GM12892 (cell line): ENCODE measurements around the gene COMMD7. TPM values are rescaled to one million over a fixed set of nuclear protein-coding genes. Genes with fewer than 3 reads are reported as not detected.

ENCODE experiments used
- DNase-seq: peaks from one replicate; pipeline ENCODE4 v3.0.0; 2011; ENCODE audit not compliant: insufficient read length
- FAIRE-seq: peaks from 2 replicates; lab custom pipeline; 2011; peaks lifted over from hg19 to GRCh38; lab: Jason Lieb, UNC
- POLR2A ChIP-seq: IDR thresholded peaks from 2 replicates; pipeline ENCODE4 v1.6.1; 2011; ENCODE audit warnings: low read depth, low read length, control low read depth
- POLR2AphosphoS5 ChIP-seq: IDR thresholded peaks from 2 replicates; pipeline ENCODE4 v1.6.1; 2011; ENCODE audit warnings: low read depth, low read length, control low read depth
- TAF1 ChIP-seq: IDR thresholded peaks from 2 replicates; pipeline ENCODE4 v1.6.1; 2011; ENCODE audit warnings: low read depth, mild to moderate bottlenecking, control low read depth, low read length, borderline replicate concordance
- polyA plus RNA-seq: library from polyadenylated mRNA; unstranded; fragments of >200 nt; gene quantifications from one replicate; pipeline ENCODE4 v1.2.1, GENCODE V29; 2012; ENCODE audit warnings: missing spikeins, inconsistent platforms; ENCODE audit not compliant: missing spikeins

Gene COMMD7
- polyA plus RNA-seq: 25.1 TPM

DNA sequence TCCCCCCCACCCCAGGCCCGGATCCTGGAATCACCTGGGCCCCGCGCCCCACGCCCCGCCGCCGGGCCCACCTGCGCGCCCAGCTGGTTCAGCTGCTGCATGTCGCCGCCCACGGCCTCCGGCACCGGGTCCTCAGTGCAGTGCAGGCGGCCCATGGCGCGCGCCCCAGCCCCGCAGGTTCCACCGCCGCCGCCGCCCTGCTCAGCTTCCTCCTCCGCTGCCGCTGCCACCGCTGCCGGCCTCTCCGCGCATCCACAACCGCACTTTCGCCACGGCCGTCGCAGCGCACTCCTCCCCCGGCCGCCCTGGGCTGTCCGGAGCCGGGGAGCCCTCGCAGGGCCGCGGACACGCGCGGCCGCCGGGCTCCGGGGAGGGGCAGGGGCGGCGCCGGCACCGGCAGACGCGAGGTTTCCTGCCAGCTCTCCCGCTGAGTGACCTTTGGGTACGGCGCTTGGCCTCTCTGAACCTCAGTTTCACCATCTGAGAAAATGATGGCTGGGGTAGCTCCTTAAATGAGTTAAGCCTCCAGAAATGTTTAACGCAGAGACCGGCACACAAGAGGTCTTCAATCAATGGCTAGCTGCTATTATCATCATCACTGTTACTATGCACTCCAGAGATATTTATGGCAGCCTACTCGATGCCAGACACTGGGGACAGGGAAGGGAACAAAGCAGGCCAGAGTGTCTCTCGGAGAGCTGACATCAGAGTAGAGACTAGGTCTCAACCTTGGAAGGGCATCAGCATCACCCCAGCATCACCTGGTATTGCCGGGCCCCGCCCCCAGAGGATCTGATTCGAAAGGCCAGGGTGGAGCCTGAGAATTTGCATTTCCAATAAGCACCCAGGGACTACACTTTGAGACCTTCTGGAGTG lies at the start of gene COMMD7:
Gene COMMD7 (minus strand): TSS at position 231 of the 876 bp plus-strand sequence. CDS start 76 bp downstream, at position 155.
- TF ChIP-seq POLR2A (peak; percentile 59; the same call in 1 of the 2 replicates), POLR2AphosphoS5 (no peak), TAF1 (0 out of 2 replicates have a peak, but pooled peaks have one; percentile 36)
- DNase-seq (no peak), FAIRE-seq (peak; percentile 50)

DNA sequence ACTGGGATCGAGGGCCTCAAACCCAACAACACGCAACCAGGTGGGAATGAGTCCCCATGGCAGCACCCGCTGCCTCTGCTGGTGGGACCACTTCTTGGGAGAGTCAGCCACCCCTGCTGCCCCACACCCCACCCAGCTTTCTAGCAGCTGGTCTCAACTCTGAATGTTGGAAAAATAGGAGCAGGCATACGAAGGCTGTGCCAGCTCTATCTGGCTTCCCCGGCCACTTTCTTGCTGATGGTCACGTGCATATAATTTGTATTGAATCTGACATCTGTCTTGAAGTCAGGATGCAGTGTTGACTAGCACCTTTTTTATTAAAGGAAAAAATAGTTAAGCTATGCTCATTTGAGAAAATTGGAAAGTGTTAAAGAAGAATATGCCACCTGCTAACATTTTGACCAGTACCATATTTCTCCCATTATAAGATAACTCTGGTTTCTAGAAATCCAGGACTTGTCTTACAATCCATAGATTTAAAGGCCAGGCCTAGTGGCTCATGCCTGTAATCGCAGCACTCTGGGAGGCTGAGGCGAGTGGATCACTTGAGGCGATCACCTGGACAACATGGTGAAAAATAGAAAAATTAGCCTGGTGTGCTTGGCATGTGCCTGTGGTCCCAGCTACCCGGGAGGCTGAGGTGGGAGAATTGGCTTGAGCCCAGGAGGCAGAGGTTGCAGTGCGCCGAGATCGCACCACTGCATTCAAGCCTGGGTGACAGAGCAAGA lies 49.6 kb upstream of the COMMD7 start:
- FAIRE-seq: no peak
- TF ChIP-seq POLR2AphosphoS5 (no peak), POLR2A (no peak), TAF1 (no peak)
- DNase-seq: no peak

DNA sequence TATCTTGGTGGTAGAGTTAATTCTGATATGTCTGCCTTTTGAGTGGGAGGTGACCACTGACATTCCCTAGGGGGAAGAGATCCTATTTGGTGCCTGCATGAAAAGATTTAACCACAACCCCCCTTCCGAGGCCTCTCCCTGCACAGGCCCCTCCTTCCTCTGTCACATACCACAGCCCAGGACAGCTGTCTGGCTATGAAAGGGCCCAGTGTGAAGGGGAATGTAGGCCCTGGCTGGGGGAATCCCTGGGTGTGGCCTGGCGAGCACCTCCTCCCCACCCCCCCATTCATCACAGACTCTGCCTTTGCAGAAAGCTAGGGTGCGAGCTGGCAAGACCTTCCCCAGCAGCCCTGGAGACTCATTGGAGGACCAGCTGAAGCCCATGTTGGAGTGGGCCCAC lies 49.0 kb upstream of the COMMD7 start:
- TF ChIP-seq POLR2AphosphoS5 (no peak), POLR2A (no peak), TAF1 (no peak)
- no peak for FAIRE-seq
- DNase-seq: peak; percentile 59

DNA sequence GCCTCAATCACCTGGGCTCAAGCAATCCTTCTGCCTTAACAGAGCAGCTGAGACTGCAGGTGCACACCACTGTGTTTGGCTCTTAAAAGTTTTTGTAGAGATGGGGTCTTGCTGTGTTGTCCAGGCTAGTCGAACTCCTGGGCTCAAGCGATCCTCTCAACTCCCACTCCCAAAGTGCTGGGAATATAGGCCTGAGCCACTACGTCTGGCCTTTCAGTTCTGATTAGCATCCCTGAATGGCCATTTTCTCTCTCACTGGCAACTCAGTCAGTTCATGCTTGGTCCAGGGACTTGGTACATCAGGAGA lies 47.4 kb upstream of the COMMD7 start:
- TF ChIP-seq TAF1 (no peak), POLR2AphosphoS5 (no peak), POLR2A (no peak)
- no peak for FAIRE-seq

DNA sequence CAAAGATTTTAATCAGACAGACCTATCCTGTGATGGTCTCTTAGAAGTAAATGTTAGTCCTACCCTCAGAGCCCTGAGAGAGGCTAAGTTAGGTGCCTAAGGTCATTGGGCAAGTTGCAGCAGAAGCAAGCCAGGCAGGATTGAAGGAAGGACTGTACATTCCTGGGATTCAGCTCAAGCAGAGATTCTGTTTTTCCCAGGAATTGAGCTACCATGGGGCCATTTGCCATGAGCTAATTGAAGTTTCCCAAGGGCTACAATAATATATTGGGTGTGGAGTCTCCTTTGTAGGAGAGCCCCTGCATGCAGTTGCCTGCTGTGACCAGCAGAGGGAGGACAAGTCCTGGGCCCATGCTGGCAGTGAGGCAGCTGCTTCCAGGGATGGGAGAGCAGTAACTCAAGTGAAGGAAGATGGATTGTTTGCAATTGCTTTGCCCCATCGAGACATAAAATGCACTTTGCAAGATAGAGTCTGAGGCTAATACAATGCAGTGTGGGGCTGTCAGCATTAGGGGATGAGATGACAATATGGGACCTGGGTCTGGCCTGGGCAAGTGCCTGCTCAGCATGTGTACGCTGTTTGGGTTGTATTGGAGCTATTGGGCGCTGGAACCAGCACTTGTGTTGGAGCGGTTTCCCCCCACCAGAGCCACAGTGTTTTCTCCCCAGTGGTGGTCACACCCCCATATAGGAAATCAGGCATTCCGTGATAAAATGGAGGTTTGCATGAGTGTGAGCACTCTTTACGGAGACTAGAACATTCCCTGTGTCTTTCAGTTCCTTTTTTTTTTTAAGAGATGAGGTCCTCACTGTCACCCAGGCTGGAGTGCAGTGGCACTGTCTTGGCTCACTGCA lies 46.9 kb upstream of the COMMD7 start:
- TF ChIP-seq POLR2A (no peak), TAF1 (no peak), POLR2AphosphoS5 (no peak)
- DNase-seq (peak; percentile 71), FAIRE-seq (peak; percentile 88)

More for the DNA sequence above, 47.4 kb upstream of the COMMD7 start:
- DNase-seq: no peak

DNA sequence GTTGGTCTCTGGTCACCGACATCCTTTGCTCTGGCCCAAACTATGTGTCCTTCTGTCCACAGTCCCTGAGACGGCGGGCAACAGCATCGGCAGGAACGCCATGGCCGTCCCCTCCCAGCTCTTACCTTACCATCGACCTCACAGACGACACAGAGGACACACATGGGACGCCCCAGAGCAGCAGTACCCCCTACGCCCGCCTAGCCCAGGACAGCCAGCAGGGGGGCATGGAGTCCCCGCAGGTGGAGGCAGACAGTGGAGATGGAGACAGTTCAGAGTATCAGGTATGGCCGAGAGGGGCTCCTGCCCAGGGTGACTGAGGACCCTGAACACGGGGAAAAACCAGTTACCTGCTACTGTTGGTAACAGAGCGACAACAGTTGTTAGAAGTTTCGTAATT lies 43.9 kb upstream of the COMMD7 start:
- no peak for DNase-seq
- no peak for FAIRE-seq
- TF ChIP-seq TAF1: no peak

DNA sequence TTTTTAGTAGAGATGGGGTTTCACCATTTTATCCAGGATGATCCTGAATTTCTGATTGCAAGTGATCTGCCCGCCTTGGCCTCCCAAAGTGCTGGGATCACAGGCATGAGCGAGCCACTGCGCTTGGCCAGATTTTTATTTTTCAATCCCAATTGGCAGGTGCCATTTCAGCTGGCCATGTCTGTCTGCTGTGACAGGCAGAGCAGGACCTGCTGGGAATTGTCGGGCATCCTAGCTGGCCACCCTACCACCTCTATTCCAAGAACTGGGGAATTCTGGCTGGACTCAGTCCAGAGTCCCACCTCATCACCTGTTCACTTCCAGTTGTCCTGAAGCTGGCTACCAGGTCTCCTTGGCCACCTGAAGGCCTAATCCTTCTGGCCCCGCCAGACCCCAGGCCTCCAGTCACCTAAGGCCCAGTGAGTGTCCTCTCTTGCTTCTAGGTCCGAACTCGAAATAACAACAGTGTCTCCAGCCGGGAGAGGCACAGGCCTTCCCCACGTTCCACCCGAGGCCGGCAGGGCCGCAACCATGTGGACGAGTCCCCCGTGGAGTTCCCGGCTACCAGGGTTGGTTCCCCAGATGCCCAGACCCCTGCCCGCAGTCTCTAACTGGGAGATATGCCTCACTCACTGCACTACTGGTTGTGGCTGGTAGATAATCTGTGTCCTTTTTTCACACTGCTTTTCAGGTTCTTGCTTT lies 42.9 kb upstream of the COMMD7 start:
- no peak for DNase-seq
- no peak for FAIRE-seq
- TF ChIP-seq TAF1 (no peak), POLR2AphosphoS5 (no peak), POLR2A (no peak)

DNA sequence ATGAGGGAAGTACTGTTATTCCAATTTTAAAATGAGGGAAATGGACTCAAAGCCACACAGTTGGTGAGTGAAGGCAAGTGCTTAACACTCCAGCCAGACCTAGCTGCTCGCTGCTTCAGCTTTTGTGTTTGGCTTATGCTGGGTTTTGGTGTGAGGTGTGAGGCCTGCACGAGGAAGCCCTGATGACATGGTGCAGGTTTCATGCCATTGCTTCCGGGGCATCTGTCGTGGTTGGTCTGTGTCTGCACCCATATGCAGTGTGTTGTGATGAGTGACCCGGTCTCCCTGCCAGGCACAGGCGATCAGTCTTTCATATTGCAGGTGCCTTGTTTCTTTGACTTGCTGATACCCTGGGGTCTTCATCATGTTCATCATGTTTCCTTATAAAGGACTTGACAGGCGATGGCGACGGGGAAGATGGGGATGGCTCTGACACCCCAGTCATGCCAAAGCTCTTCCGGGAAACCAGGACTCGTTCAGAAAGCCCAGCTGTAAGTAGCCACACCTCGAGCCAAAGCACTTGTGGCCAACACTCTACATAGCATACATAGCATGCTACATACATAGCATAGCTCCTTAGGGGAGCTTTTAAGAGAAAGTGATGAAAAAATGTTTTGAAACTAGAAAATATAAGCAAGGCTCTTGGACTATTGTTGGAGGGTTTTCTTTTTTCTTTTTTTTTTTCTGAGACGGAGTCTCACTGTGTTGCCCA lies 41.3 kb upstream of the COMMD7 start:
- TF ChIP-seq POLR2A: no peak
- TF ChIP-seq TAF1: no peak
- no peak for TF ChIP-seq POLR2AphosphoS5
- no peak for FAIRE-seq
- DNase-seq: no peak

DNA sequence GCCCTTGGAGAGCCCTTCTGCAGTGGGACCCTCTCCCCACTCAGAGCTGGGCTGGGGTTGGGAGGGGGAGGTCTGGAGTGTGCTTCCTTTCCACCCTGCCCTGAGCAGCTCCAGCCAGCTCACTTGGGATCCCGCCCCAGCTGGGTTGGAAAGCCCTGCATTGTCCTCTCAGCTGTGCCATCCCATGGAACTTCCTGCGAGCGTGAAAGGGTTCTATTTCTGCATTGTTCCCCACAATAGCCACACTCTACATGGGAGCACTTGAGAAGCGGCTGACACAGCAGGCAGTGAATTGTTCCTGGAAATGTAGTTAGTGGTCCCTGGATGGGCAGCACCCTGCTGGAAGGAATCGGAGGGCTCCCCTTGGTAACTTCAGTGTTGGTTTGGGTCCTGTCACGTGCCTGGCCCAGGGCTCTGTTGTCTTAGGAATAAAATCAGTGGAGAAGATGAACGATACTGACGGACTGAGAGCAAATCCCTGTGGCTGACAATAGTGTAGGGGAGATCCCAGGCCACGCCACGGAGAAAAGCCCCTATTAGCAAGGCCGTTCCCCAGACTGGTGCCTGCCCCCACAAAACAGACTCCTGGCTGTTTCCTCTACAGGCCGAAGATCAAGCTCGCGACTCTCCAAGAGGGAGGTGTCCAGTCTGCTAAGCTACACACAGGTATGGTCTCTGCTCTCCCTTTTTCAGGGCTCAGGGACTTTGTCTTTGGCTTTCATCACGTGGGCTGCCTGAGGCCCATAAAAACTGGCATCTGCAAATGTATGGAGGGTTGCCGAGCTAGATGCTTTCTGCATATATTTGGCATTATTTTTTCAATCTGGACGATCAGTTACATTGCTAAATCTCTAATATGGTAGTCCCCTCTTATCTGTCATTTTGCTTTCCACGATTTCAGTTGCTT lies 37.7 kb upstream of the COMMD7 start:
- DNase-seq (no peak), FAIRE-seq (no peak)
- TF ChIP-seq TAF1: no peak
- no peak for TF ChIP-seq POLR2AphosphoS5
- TF ChIP-seq POLR2A: no peak
